ENCODE data around the gene P2RY11.
A peak's percentile ranks its signal among the peaks of the same experiment; 100 is the strongest.

P2RY11 gene

GRCh38 chr19:10141973-10142372, 30.5 kb downstream of the P2RY11 start:
- no peak for DNase-seq

DNA sequence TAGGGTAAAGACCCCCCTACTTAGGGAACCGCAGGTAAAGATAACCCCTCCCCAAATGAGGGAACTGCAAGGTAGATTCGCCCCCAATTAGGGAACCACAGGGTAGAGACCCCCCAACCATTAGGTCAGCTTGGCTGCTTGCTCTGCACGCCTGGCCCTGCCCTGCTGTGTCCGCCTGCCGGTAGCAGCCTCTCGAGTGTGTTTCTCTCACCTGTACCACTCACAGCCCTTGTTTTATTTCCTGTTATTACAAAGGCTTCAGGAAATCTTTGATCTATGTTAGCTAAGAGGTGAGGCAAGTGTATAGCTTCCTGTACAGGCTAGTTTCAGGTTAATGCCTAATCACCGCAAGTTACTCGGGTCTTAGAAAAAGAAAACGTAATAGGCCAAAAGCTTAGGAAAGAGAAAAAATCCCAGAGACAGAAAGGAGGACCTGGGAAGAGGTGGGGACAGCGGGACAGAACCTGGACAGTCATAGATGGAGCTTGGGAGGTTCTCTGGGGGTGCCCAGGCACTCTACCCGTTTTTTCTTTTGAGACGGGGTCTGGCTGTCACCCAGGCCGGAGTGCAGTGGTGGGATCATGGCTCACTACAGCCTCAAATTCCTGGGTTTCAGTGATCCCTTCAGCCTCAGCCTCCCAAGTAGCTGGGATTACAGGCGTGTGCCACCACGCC, 31.3 kb downstream of the P2RY11 start:
- DNase-seq = peak; percentile 38

GRCh38 chr19:10143681-10144080, 32.2 kb downstream of the P2RY11 start:
- no peak for DNase-seq

GRCh38 chr19:10144361-10144760, 32.9 kb downstream of the P2RY11 start:
- DNase-seq = no peak

DNA sequence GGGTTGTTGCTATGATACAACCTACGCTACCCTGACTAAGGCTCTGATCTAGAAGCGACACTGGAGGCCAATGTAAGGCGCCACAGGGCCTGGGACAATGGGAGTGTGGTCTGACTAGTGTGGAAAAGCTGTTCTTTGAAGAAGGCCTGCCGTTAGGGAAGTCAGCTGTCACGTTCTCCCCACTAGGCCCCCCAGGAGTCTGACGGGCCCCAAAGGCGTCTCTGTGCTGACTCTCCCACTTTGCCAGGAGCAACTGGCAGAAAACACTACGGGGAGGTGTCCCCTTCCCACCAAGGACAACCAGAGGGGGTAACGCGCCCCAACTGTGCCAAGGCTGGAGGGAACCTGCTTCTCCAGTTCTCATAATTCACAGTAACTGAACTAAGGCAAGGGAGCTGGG, 33.5 kb downstream of the P2RY11 start:
- DNase-seq = no peak

DNA sequence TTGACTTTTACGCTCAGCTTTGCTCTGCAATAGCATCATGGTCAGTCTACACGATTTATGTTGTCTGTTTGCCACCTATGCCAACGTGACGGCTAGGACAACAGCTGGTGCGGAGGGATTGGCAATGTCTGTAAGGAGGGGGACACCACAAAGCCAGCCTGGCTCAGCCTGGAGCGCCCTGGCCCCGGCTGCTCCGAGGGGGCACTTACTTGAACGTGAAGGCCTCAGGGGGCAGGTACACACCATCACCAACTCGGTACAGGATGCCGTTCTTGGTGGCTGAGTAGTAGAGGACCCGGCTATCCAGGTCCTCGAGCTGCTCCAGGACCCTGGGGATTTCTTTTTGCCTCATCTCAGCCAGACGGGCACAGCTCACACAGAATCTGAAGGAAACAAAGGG, 34.6 kb downstream of the P2RY11 start:
- DNase-seq = no peak

GRCh38 chr19:10149427-10149826, 37.9 kb downstream of the P2RY11 start:
- no peak for DNase-seq

DNA sequence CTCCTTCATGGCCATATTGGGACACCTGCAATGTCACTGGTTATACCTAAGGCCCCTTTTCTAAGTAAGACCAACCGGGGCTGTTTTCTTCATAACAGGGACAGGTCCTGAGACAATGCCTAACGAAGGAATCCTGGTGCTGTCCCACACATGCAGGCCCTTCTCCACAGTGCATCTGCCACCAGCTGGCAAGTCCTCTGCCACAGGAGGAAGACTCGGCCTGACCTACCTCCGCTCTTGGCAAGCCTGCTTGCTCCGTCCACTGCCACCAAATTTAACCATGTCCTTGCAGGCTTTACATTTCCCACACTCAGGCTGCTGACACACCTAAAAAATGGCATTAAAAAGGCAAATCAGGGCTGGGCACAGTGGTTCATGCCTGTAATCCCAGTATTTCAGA, 40.0 kb downstream of the P2RY11 start:
- DNase-seq = no peak

- DNase-seq = no peak
These were observed 40.6 kb downstream of the P2RY11 start for GRCh38 chr19:10152100-10152499.

DNA sequence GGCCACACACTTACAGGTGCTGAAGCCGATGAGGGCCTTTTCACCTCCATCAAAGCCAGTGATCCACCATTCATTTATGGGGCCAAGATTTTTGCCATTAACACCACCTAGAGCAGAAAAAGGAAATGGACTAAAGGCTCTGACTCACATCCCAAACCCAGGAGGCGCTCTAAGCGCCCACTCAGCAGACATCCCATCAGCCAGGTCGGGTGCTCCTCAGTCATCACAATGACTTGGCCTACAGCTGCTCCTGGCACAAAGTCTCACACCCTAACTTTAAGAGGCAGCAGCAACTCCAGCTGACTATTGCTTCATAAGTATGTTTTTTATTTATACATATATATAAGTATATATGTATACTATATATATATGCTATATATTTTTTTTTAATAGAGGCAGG, 44.3 kb downstream of the P2RY11 start:
- no peak for DNase-seq

- DNase-seq = no peak
These were observed 46.6 kb downstream of the P2RY11 start for GRCh38 chr19:10158071-10158470.

- no peak for DNase-seq
These were observed 47.0 kb downstream of the P2RY11 start for GRCh38 chr19:10158485-10158884.

- no peak for DNase-seq
These were observed 48.1 kb downstream of the P2RY11 start for GRCh38 chr19:10159610-10160009.

GRCh38 chr19:10163536-10163935, 52.0 kb downstream of the P2RY11 start:
- no peak for DNase-seq

Measured in activated CD8-positive, alpha-beta memory T cell treated with anti-CD3 and anti-CD28 coated beads, Interleukin-2, amount 50 U/mL, for 4 hours (primary cell).